ENCODE data around the gene CHP2. TPM values are rescaled to one million over a fixed set of nuclear protein-coding genes. Genes with fewer than 3 reads are reported as not detected.

CHP2 gene
- total and polyA plus RNA-seq, 2 of the 13 experiments (the other 11 are each of a cell fraction or from before 2014, with no cell fraction given): not detected

DNA sequence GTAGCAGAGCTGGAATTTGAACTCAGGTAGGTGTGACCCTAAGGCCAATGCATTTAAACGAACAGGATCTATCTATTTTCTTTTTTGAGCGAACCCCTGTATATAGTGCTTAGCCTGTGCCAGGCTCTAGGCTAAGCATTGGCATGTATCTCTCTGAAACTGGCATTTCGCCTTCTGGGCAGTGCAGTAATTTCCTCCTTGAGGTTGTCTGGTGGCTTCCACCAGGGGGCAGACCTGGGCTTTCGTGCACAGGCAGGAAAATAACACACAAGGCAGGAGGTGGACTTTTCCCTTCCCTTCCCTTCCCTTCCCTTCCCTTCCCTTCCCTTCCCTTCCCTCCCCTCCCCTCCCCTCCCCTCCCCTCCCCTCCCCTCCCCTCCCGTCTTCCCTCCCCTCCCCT is 46.6 kb downstream of the CHP2 start:
- no peak overlapping the region for H3K4me3 ChIP-seq (replicated peaks in 1 of 3; ENCODE audit: insufficient read depth in 1 of 3, low read depth in 2 of 3, low read length in 3 of 3)
- no peaks in the 10 kb centered on the region for H3K4me1 ChIP-seq (ENCODE audit: insufficient read depth, low read length)
- POLR2A ChIA-PET: no interaction called here
- FAIRE-seq (peak; percentile 93), ATAC-seq (peak; percentile 91), DNase-seq (ENCODE audit: low spot score) (peak; percentile 57)
- in situ Hi-C loops (cut with HindIII; ENCODE audit: extremely low pct_ligation_motif_present, low pct_unique_long_range_greater_than_20kb) (loop anchor here (5.0 kb wide), 2 partner anchors 211 to 236 kb away; no protein-coding TSS in a partner anchor), intact Hi-C loops (cut with micrococcal nuclease; ENCODE audit: unreplicated experiment) (loop anchor here (1.0 to 5.0 kb wide), 4 partner anchors 64 to 701 kb away; no protein-coding TSS in a partner anchor)
- H2AFZ ChIP-seq (ENCODE audit: low read length): no peak overlapping the region
- H3K27ac ChIP-seq (ENCODE audit: extremely low read length, insufficient read depth, low read length): no peak overlapping the region
- H3K9me3 ChIP-seq (ENCODE audit: low read length): no peaks in the 10 kb centered on the region
- no peaks in the 10 kb centered on the region for H3K79me2 ChIP-seq (ENCODE audit: insufficient read depth, low read length)
- WGBS (ENCODE audit: low lambda C conversion rate): 4% methylated on average over 5 of the region's 5 CpGs
- no peaks in the 10 kb centered on the region for H3K36me3 ChIP-seq (replicated peaks in 1 of 2; ENCODE audit: control insufficient read depth in 1 of 2, insufficient read depth in 2 of 2, low read length in 2 of 2)
- H3K4me2 ChIP-seq (ENCODE audit: low read depth, low read length): no peak overlapping the region
- no TSS peak for BruUV-seq (replicated peaks)
- no peak overlapping the region for H3K9ac ChIP-seq (ENCODE audit: insufficient read depth, low read depth, low read length)
- CTCF ChIA-PET (ENCODE audit: low intra/inter-chr PET ratio, low total read pairs): interaction anchor here (0.7 to 5.0 kb wide), 4 partner anchors 66 to 703 kb away, joined by 3 to 54 read pairs (median 12); no protein-coding TSS in a partner anchor
- H4K20me1 ChIP-seq (ENCODE audit: insufficient read depth, low read length): no peaks in the 10 kb centered on the region
- H3K27me3 ChIP-seq (ENCODE audit: control insufficient read depth in 1 of 2, insufficient read depth in 2 of 2, low read length in 2 of 2): peaks cover 0 to 4% of the 10 kb centered on the region in 2 experiments; a peak in 1 of 5 replicates
- TF ChIP-seq, protein P1, sequence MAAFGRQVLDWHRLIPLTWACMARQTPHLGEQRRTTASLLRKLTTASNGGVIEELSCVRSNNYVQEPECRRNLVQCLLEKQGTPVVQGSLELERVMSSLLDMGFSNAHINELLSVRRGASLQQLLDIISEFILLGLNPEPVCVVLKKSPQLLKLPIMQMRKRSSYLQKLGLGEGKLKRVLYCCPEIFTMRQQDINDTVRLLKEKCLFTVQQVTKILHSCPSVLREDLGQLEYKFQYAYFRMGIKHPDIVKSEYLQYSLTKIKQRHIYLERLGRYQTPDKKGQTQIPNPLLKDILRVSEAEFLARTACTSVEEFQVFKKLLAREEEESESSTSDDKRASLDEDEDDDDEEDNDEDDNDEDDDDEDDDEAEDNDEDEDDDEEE (CRISPR knock-in tag; IDR thresholded peaks at IDR 0.05): no peak
- TF ChIP-seq KLF11 (CRISPR knock-in tag; IDR thresholded peaks at IDR 0.05): no peak
- peak; percentile 81 for TF ChIP-seq STAG1 (CRISPR knock-in tag; IDR thresholded peaks at IDR 0.05)
- TF ChIP-seq, protein P2, sequence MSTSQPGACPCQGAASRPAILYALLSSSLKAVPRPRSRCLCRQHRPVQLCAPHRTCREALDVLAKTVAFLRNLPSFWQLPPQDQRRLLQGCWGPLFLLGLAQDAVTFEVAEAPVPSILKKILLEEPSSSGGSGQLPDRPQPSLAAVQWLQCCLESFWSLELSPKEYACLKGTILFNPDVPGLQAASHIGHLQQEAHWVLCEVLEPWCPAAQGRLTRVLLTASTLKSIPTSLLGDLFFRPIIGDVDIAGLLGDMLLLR (CRISPR knock-in tag; IDR thresholded peaks at IDR 0.05): no peak
- TF ChIP-seq PCBP2 (optimal IDR thresholded peaks at IDR 0.05; ENCODE audit: low read depth, low read length, poor library complexity, severe bottlenecking): peak; percentile 100
- TF ChIP-seq, protein P3, sequence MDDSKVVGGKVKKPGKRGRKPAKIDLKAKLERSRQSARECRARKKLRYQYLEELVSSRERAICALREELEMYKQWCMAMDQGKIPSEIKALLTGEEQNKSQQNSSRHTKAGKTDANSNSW (CRISPR knock-in tag; IDR thresholded peaks at IDR 0.05; ENCODE audit: borderline replicate concordance): no peak
- peak; percentile 100 for TF ChIP-seq PCBP1 (IDR thresholded peaks at IDR 0.05; ENCODE audit: borderline replicate concordance, low read depth, low read length)
- peak; percentile 51; the same call in 1 of the 2 replicates for TF ChIP-seq ELF3 (CRISPR knock-in tag; IDR thresholded peaks at IDR 0.05)
- TF ChIP-seq, protein P4, sequence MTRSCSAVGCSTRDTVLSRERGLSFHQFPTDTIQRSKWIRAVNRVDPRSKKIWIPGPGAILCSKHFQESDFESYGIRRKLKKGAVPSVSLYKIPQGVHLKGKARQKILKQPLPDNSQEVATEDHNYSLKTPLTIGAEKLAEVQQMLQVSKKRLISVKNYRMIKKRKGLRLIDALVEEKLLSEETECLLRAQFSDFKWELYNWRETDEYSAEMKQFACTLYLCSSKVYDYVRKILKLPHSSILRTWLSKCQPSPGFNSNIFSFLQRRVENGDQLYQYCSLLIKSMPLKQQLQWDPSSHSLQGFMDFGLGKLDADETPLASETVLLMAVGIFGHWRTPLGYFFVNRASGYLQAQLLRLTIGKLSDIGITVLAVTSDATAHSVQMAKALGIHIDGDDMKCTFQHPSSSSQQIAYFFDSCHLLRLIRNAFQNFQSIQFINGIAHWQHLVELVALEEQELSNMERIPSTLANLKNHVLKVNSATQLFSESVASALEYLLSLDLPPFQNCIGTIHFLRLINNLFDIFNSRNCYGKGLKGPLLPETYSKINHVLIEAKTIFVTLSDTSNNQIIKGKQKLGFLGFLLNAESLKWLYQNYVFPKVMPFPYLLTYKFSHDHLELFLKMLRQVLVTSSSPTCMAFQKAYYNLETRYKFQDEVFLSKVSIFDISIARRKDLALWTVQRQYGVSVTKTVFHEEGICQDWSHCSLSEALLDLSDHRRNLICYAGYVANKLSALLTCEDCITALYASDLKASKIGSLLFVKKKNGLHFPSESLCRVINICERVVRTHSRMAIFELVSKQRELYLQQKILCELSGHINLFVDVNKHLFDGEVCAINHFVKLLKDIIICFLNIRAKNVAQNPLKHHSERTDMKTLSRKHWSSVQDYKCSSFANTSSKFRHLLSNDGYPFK (CRISPR knock-in tag; IDR thresholded peaks at IDR 0.05; ENCODE audit: borderline replicate concordance): no peak
- TF ChIP-seq XRCC5 (optimal IDR thresholded peaks at IDR 0.05; ENCODE audit: low read length): peak; percentile 56
- TF ChIP-seq, protein P5, sequence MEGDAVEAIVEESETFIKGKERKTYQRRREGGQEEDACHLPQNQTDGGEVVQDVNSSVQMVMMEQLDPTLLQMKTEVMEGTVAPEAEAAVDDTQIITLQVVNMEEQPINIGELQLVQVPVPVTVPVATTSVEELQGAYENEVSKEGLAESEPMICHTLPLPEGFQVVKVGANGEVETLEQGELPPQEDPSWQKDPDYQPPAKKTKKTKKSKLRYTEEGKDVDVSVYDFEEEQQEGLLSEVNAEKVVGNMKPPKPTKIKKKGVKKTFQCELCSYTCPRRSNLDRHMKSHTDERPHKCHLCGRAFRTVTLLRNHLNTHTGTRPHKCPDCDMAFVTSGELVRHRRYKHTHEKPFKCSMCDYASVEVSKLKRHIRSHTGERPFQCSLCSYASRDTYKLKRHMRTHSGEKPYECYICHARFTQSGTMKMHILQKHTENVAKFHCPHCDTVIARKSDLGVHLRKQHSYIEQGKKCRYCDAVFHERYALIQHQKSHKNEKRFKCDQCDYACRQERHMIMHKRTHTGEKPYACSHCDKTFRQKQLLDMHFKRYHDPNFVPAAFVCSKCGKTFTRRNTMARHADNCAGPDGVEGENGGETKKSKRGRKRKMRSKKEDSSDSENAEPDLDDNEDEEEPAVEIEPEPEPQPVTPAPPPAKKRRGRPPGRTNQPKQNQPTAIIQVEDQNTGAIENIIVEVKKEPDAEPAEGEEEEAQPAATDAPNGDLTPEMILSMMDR (CRISPR knock-in tag; IDR thresholded peaks at IDR 0.05): peak; percentile 88
- TF ChIP-seq, protein P6, sequence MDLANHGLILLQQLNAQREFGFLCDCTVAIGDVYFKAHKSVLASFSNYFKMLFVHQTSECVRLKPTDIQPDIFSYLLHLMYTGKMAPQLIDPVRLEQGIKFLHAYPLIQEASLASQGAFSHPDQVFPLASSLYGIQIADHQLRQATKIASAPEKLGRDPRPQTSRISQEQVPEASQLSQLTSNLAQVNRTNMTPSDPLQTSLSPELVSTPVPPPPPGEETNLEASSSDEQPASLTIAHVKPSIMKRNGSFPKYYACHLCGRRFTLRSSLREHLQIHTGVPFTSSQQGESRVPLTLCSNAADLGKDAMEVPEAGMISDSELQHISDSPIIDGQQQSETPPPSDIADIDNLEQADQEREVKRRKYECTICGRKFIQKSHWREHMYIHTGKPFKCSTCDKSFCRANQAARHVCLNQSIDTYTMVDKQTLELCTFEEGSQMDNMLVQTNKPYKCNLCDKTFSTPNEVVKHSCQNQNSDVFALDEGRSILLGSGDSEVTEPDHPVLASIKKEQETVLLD (CRISPR knock-in tag; IDR thresholded peaks at IDR 0.05; ENCODE audit: low read depth): no peak
- no peak for TF ChIP-seq NFYC (CRISPR knock-in tag; IDR thresholded peaks at IDR 0.05)
- TF ChIP-seq HNRNPK (IDR thresholded peaks at IDR 0.05; ENCODE audit: low read depth, low read length, poor library complexity, severe bottlenecking): peak; percentile 100
- TF ChIP-seq JUNB (CRISPR knock-in tag; IDR thresholded peaks at IDR 0.05; ENCODE audit: borderline replicate concordance): no peak
- TF ChIP-seq RARG (CRISPR knock-in tag; IDR thresholded peaks at IDR 0.05; ENCODE audit: low read depth): no peak
- peak; percentile 93 for TF ChIP-seq SMC3 (IDR thresholded peaks at IDR 0.05; ENCODE audit: low read length)

Measured in HepG2 (cell line).